ENCODE measurements around the gene GJC2. TPM values are rescaled to one million over a fixed set of nuclear protein-coding genes. Genes with fewer than 3 reads are reported as not detected.
"Not testable (repeated sequence)": the region's sequence is repeated elsewhere in the genome, so short reads cannot be mapped to it uniquely, and the experiment has no call there.

The GJC2 gene
- polyA plus RNA-seq, 12 donors = 0.47 to 6.3 (median 0.82) TPM; not detected in 1

- DNase-seq = no peak
Measured at GRCh38 chr1:228172591-228173527, 23.1 kb downstream of the GJC2 start.

GRCh38 chr1:228173528-228174481, 24.1 kb downstream of the GJC2 start:
- DNase-seq = not testable (repeated sequence)

GRCh38 chr1:228174482-228175315, 25.0 kb downstream of the GJC2 start:
- DNase-seq = no peak

- no peak for DNase-seq
Measured at GRCh38 chr1:228175316-228176023, 25.7 kb downstream of the GJC2 start.

- no peak for DNase-seq
Measured at GRCh38 chr1:228176024-228176395, 26.3 kb downstream of the GJC2 start.

- DNase-seq = no peak
Measured at GRCh38 chr1:228176461-228177182, 26.9 kb downstream of the GJC2 start.

- no peak for DNase-seq
Measured at GRCh38 chr1:228177183-228177475, 27.4 kb downstream of the GJC2 start.

- no peak for DNase-seq
Measured at GRCh38 chr1:228177721-228178710, 28.3 kb downstream of the GJC2 start.

- DNase-seq = no peak
Measured at GRCh38 chr1:228178737-228179684, 29.3 kb downstream of the GJC2 start.

- no peak for DNase-seq
Measured at GRCh38 chr1:228180271-228180958, 30.7 kb downstream of the GJC2 start.

GRCh38 chr1:228180959-228181644, 31.4 kb downstream of the GJC2 start:
- no peak for DNase-seq

- no peak for DNase-seq
Measured at GRCh38 chr1:228181645-228182034, 31.9 kb downstream of the GJC2 start.

GRCh38 chr1:228182296-228183030, 32.7 kb downstream of the GJC2 start:
- no peak for DNase-seq

- no peak for DNase-seq
Measured at GRCh38 chr1:228184152-228184551, 34.4 kb downstream of the GJC2 start.

- no peak for DNase-seq
Measured at GRCh38 chr1:228185641-228185965, 35.9 kb downstream of the GJC2 start.

GRCh38 chr1:228188249-228188648, 38.5 kb downstream of the GJC2 start:
- DNase-seq = not testable (repeated sequence)

All from muscle of arm (tissue), 12 donors.